ENCODE measurements around the gene MLEC.

- no peak for TF ChIP-seq EZH2 (IDR thresholded peaks at IDR 0.05; ENCODE audit: borderline replicate concordance, low read depth, low read length, severe bottlenecking)
- TF ChIP-seq, protein P1, sequence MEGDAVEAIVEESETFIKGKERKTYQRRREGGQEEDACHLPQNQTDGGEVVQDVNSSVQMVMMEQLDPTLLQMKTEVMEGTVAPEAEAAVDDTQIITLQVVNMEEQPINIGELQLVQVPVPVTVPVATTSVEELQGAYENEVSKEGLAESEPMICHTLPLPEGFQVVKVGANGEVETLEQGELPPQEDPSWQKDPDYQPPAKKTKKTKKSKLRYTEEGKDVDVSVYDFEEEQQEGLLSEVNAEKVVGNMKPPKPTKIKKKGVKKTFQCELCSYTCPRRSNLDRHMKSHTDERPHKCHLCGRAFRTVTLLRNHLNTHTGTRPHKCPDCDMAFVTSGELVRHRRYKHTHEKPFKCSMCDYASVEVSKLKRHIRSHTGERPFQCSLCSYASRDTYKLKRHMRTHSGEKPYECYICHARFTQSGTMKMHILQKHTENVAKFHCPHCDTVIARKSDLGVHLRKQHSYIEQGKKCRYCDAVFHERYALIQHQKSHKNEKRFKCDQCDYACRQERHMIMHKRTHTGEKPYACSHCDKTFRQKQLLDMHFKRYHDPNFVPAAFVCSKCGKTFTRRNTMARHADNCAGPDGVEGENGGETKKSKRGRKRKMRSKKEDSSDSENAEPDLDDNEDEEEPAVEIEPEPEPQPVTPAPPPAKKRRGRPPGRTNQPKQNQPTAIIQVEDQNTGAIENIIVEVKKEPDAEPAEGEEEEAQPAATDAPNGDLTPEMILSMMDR (IDR thresholded peaks at IDR 0.05; ENCODE audit: borderline replicate concordance, extremely low read depth, low read length, poor library complexity, severe bottlenecking): no peak
Measured at GRCh38 chr12:120706029-120706428, 19.1 kb downstream of the MLEC start.
